CD14-positive monocyte (primary cell): ENCODE measurements around the gene MPHOSPH6. TPM values are rescaled to one million over a fixed set of nuclear protein-coding genes. Genes with fewer than 3 reads are reported as not detected.

Experiments
- DNase-seq, 3 donors: peaks; one replicate each; pipeline ENCODE4 v3.0.0-alpha.2; 2011 to 2022
- H2AFZ ChIP-seq: 2 replicates; pipeline ENCODE4 v1.6.0; 2012; ENCODE audit warnings: mild to moderate bottlenecking, low read depth, low read length, inconsistent platforms; ENCODE audit not compliant: insufficient read depth, poor library complexity, severe bottlenecking
- H3K27ac ChIP-seq, 2 donors: 1 replicate in 1 of 2; 2 replicates in 1 of 2; pipeline ENCODE4 v1.5.1; 2012 to 2013; ENCODE audit warnings: low read length in 2 of 2, control low read depth in 1 of 2, inconsistent platforms in 1 of 2, low read depth in 1 of 2, mild to moderate bottlenecking in 1 of 2
- H3K27me3 ChIP-seq, 2 donors: one replicate each; pipeline versions ENCODE4 v1.6.0 to v1.6.1; 2011 to 2013; ENCODE audit warnings: low read length in 2 of 2; ENCODE audit not compliant: control insufficient read depth in 2 of 2, insufficient read depth in 2 of 2
- H3K36me3 ChIP-seq, 2 donors: replicated peaks in 1 of 2; 1 replicate in 1 of 2; 2 replicates in 1 of 2; pipeline versions ENCODE4 v1.5.1 to v1.6.1; 2012 to 2013; ENCODE audit warnings: low read length in 2 of 2, control low read depth in 1 of 2, inconsistent platforms in 1 of 2, mild to moderate bottlenecking in 1 of 2; ENCODE audit not compliant: insufficient read depth in 2 of 2, control insufficient read depth in 1 of 2
- H3K4me1 ChIP-seq, 2 donors: 1 replicate in 1 of 2; 2 replicates in 1 of 2; pipeline versions ENCODE4 v1.5.1 to v1.6.1; 2012 to 2013; ENCODE audit warnings: low read length in 2 of 2, control low read depth in 1 of 2, inconsistent platforms in 1 of 2, mild to moderate bottlenecking in 1 of 2, moderate library complexity in 1 of 2; ENCODE audit not compliant: insufficient read depth in 2 of 2, control insufficient read depth in 1 of 2
- H3K4me2 ChIP-seq: replicated peaks from 2 replicates; pipeline ENCODE3; 2012; ENCODE audit warnings: low read length, moderate library complexity, mild to moderate bottlenecking; ENCODE audit not compliant: poor library complexity, severe bottlenecking; ENCODE audit errors: extremely low read depth
- H3K4me3 ChIP-seq, 3 experiments: fragments of 200-600 bp in 1 of 3; sonication (generic) in 1 of 3; replicated peaks in 1 of 3; 1 replicate in 2 of 3; 2 replicates in 1 of 3; pipeline ENCODE4 v1.5.1; 2011 to 2013; ENCODE audit warnings: low read length in 3 of 3, mild to moderate bottlenecking in 3 of 3, control low read depth in 2 of 3, low read depth in 2 of 3, inconsistent platforms in 1 of 3, moderate library complexity in 1 of 3
- H3K79me2 ChIP-seq: 2 replicates; pipeline ENCODE4 v1.6.0; 2012; ENCODE audit warnings: mild to moderate bottlenecking, control low read depth, inconsistent platforms, low read length, moderate library complexity; ENCODE audit not compliant: insufficient read depth
- H3K9ac ChIP-seq: 2 replicates; pipeline ENCODE4 v1.6.0; 2017; ENCODE audit warnings: low read length, mild to moderate bottlenecking; ENCODE audit not compliant: insufficient read depth, poor library complexity, severe bottlenecking
- H3K9me3 ChIP-seq, 2 donors: replicated peaks in 1 of 2; 1 replicate in 1 of 2; 2 replicates in 1 of 2; pipeline versions ENCODE4 v1.5.1 to v1.6.1; 2012 to 2013; ENCODE audit warnings: low read length in 2 of 2, control low read depth in 1 of 2; ENCODE audit not compliant: control insufficient read depth in 1 of 2, insufficient read depth in 1 of 2
- H4K20me1 ChIP-seq: 2 replicates; pipeline ENCODE4 v1.6.0; 2012; ENCODE audit warnings: mild to moderate bottlenecking, low read length, control low read depth, moderate library complexity; ENCODE audit not compliant: insufficient read depth
- H3K27ac Mint-ChIP-seq, 7 donors: one replicate each; pipeline ENCODE4 v1.8.0; 2020; ENCODE audit warnings: mild to moderate bottlenecking in 7 of 7, mixed read lengths in 7 of 7, moderate library complexity in 6 of 7, inconsistent platforms in 2 of 7
- H3K27me3 Mint-ChIP-seq, 3 donors: one replicate each; pipeline ENCODE4 v1.8.0; 2021 to 2022; ENCODE audit warnings: low read depth in 3 of 3, mild to moderate bottlenecking in 3 of 3, mixed read lengths in 3 of 3, moderate library complexity in 3 of 3, inconsistent platforms in 1 of 3
- H3K36me3 Mint-ChIP-seq, 2 donors: one replicate each; pipeline ENCODE4 v1.8.0; 2020; ENCODE audit warnings: mixed read lengths in 2 of 2, inconsistent platforms in 1 of 2, mild to moderate bottlenecking in 1 of 2
- H3K4me1 Mint-ChIP-seq: one replicate; pipeline ENCODE4 v1.8.0; 2020; ENCODE audit warnings: mild to moderate bottlenecking, mixed read lengths
- H3K4me3 Mint-ChIP-seq, 2 donors: one replicate each; pipeline ENCODE4 v1.8.0; 2020; ENCODE audit warnings: mild to moderate bottlenecking in 2 of 2, mixed read lengths in 2 of 2, moderate library complexity in 1 of 2
- H3K9me3 Mint-ChIP-seq, 7 donors: one replicate each; pipeline ENCODE4 v1.8.0; 2020 to 2022; ENCODE audit warnings: mixed read lengths in 7 of 7, mild to moderate bottlenecking in 6 of 7, moderate library complexity in 6 of 7, inconsistent platforms in 2 of 7
- WGBS: methylation state at CpG from one replicate; pipeline ENCODE4 v1.1.5; 2013; ENCODE audit warnings: missing lambda C conversion rate; ENCODE audit not compliant: insufficient coverage; 5-methylcytosine and 5-hydroxymethylcytosine counted together
- intact Hi-C, 2 donors: fragments of 100-400 bp; cut with micrococcal nuclease; formaldehyde crosslinking; loops; one replicate each; pipeline versions ENCODE4 v1.15.0 to v1.15.1; 2023
- polyA plus RNA-seq, 3 donors: library from polyadenylated mRNA; depleted of rRNA in 1 of 3; unstranded in 2 of 3; stranded (reverse) in 1 of 3; fragments of 300-500 nt in 2 of 3; fragments of >200 nt in 1 of 3; fragmentation: Illumina TruSeq in 2 of 3; gene quantifications; 1 replicate in 2 of 3; 2 replicates in 1 of 3; pipeline ENCODE4 v1.2.3, GENCODE V29; 2012 to 2021
- TF ChIP-seq, protein P1 (sequence below): fragments of 200-600 bp; IDR thresholded peaks from one replicate; pipeline ENCODE4 v1.8.0; 2022; ENCODE audit warnings: antibody characterized with exemption, mild to moderate bottlenecking

The MPHOSPH6 gene
- polyA plus RNA-seq, 3 donors: 8.6 to 37.6 (median 20.2) TPM

DNA sequence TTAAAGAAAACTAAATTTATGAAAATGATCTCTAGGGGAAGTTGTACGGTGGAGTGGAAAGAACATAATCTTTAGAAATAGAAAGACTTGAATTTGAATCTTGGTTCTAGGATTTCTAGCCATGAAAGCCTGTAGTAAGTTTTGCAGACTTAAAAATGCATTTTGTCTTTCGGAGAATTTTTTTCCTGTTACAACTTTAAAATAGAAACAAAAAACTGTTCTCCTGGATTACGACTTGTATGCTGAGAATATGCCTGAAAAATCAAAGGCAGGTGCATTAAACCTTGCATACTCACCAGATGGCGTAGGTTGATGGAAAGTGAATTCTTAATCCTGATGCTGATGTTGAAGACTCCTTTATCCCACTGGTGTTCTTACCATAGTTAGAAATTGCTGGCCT is 7.5 kb upstream of the MPHOSPH6 start:
- H3K9me3 ChIP-seq: no peaks in the 10 kb centered on the region
- no peaks in the 10 kb centered on the region for H4K20me1 ChIP-seq
- H3K36me3 ChIP-seq: no peaks in the 10 kb centered on the region
- H3K79me2 ChIP-seq: no peaks in the 10 kb centered on the region
- peaks cover 11 to 15% of the 10 kb centered on the region in 2 donors for H3K4me1 ChIP-seq
- Mint-ChIP-seq H3K4me3 (no peak overlapping the region), H3K4me1 (peaks cover 18% of the 10 kb centered on the region), H3K36me3 (no peaks in the 10 kb centered on the region), H3K27me3 (peaks cover 6 to 9% (median 7%) of the 10 kb centered on the region in 3 donors), H3K9me3 (peaks cover 0 to 4% (median 0%) of the 10 kb centered on the region in 7 donors), H3K27ac (no peak overlapping the region)
- WGBS: no CpG with 5 or more reads among the region's 4 CpGs
- no peak overlapping the region for H3K4me2 ChIP-seq
- H3K27me3 ChIP-seq: peaks cover 3 to 6% of the 10 kb centered on the region in 2 donors
- no peak overlapping the region for H3K9ac ChIP-seq
- H3K4me3 ChIP-seq: no peak overlapping the region
- no peak for DNase-seq
- no peak overlapping the region for H3K27ac ChIP-seq
- no peak overlapping the region for H2AFZ ChIP-seq
- TF ChIP-seq, protein P1, sequence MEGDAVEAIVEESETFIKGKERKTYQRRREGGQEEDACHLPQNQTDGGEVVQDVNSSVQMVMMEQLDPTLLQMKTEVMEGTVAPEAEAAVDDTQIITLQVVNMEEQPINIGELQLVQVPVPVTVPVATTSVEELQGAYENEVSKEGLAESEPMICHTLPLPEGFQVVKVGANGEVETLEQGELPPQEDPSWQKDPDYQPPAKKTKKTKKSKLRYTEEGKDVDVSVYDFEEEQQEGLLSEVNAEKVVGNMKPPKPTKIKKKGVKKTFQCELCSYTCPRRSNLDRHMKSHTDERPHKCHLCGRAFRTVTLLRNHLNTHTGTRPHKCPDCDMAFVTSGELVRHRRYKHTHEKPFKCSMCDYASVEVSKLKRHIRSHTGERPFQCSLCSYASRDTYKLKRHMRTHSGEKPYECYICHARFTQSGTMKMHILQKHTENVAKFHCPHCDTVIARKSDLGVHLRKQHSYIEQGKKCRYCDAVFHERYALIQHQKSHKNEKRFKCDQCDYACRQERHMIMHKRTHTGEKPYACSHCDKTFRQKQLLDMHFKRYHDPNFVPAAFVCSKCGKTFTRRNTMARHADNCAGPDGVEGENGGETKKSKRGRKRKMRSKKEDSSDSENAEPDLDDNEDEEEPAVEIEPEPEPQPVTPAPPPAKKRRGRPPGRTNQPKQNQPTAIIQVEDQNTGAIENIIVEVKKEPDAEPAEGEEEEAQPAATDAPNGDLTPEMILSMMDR: no peak
- intact Hi-C loops: loop anchor here in 1 of 2 donors (10.0 kb wide), 1 partner anchor 47 kb away; no protein-coding TSS in a partner anchor

GRCh38 chr16:82176204-82176603 is 6.2 kb upstream of the MPHOSPH6 start:
- H3K4me3 ChIP-seq: no peak overlapping the region
- intact Hi-C loops: loop anchor here in 1 of 2 donors (10.0 kb wide), 1 partner anchor 49 kb away; no protein-coding TSS in a partner anchor
- H3K27me3 ChIP-seq: peaks cover 15 to 20% of the 10 kb centered on the region in 2 donors
- TF ChIP-seq, protein P1: no peak
- H3K4me2 ChIP-seq: no peak overlapping the region
- DNase-seq: no peak
- H3K9me3 ChIP-seq: no peaks in the 10 kb centered on the region
- Mint-ChIP-seq H3K9me3 (peaks cover 0 to 4% (median 0%) of the 10 kb centered on the region in 7 donors), H3K27ac (no peak overlapping the region), H3K27me3 (peaks cover 19 to 23% (median 21%) of the 10 kb centered on the region in 3 donors), H3K36me3 (no peaks in the 10 kb centered on the region), H3K4me3 (no peak overlapping the region), H3K4me1 (peaks cover 20% of the 10 kb centered on the region)
- no peaks in the 10 kb centered on the region for H3K79me2 ChIP-seq
- no peak overlapping the region for H2AFZ ChIP-seq
- H4K20me1 ChIP-seq: no peaks in the 10 kb centered on the region
- no peaks in the 10 kb centered on the region for H3K36me3 ChIP-seq
- WGBS: no CpG with 5 or more reads among the region's 3 CpGs
- no peak overlapping the region for H3K9ac ChIP-seq
- H3K27ac ChIP-seq: no peak overlapping the region
- H3K4me1 ChIP-seq: peaks cover 8 to 9% of the 10 kb centered on the region in 2 donors
